HepG2 (cell line): ENCODE results near the gene CDHR4. TPM values are rescaled to one million over a fixed set of nuclear protein-coding genes. Genes with fewer than 3 reads are reported as not detected.
A peak's percentile ranks its signal among the peaks of the same experiment; 100 is the strongest.

ENCODE experiments used
- ATAC-seq: fragments of 200-7000 bp; cut with Tn5 transposase; 3 replicates; pipeline ENCODE4 v1.9.1; 2020; ENCODE audit warnings: mild to moderate bottlenecking, moderate library complexity
- BruUV-seq: library from RNA; stranded (reverse); fragments of 400-500 nt; replicated peaks from 2 replicates; lab custom pipeline; 2021; lab: Mats Ljungman, UMichigan
- CTCF ChIA-PET: fragments of 300-600 bp; formaldehyde crosslinking; extraction: SDS; loops from one replicate; lab custom pipeline; 2021; ENCODE audit warnings: low total read pairs, inconsistent platforms, low intra/inter-chr PET ratio; lab: Yijun Ruan, JAX
- POLR2A ChIA-PET: fragments of 350-600 bp; sonication (Branson Sonifier 250); formaldehyde crosslinking; loops from one replicate; lab custom pipeline; 2020; ENCODE audit warnings: antibody characterized with exemption, inconsistent platforms; lab: Yijun Ruan, JAX
- DNase-seq: peaks from one replicate; pipeline ENCODE4 v3.0.0-alpha.2; 2015; ENCODE audit warnings: low spot score
- FAIRE-seq: peaks from 3 replicates; lab custom pipeline; 2011; peaks lifted over from hg19 to GRCh38; lab: Jason Lieb, UNC
- H2AFZ ChIP-seq: one replicate; pipeline ENCODE4 v1.6.1; 2011; ENCODE audit warnings: low read length, inconsistent platforms
- H3K27ac ChIP-seq: fragments of 300-600 bp; 3 replicates; pipeline ENCODE4 v1.8.0; 2011; ENCODE audit warnings: mixed run types, mild to moderate bottlenecking, mixed read lengths, low read length, inconsistent platforms; ENCODE audit not compliant: insufficient read depth; ENCODE audit errors: extremely low read length
- H3K27me3 ChIP-seq, 2 experiments: fragments of 200-600 bp in 1 of 2; 2 replicates in 1 of 2; 3 replicates in 1 of 2; pipeline versions ENCODE4 v1.6.0 to v1.8.0; 2011; ENCODE audit warnings: low read length in 2 of 2, mild to moderate bottlenecking in 2 of 2, moderate library complexity in 2 of 2, inconsistent platforms in 1 of 2; ENCODE audit not compliant: insufficient read depth in 2 of 2, control insufficient read depth in 1 of 2
- H3K36me3 ChIP-seq, 2 experiments: fragments of 200-600 bp in 1 of 2; replicated peaks in 1 of 2; 2 replicates in 1 of 2; 3 replicates in 1 of 2; pipeline versions ENCODE4 v1.5.1 to v1.8.0; 2011; ENCODE audit warnings: low read length in 2 of 2, inconsistent platforms in 1 of 2; ENCODE audit not compliant: insufficient read depth in 2 of 2, control insufficient read depth in 1 of 2
- H3K4me1 ChIP-seq: 2 replicates; pipeline ENCODE4 v1.5.1; 2012; ENCODE audit warnings: low read length, inconsistent platforms; ENCODE audit not compliant: insufficient read depth
- H3K4me2 ChIP-seq: 2 replicates; pipeline ENCODE4 v1.6.0; 2011; ENCODE audit warnings: low read depth, low read length, inconsistent platforms
- H3K4me3 ChIP-seq, 3 experiments: fragments of 200-600 bp in 1 of 3; sonication (generic), shearing (Covaris generic) in 1 of 3; replicated peaks in 1 of 3; 2 replicates each; pipeline ENCODE4 v1.5.1; 2011 to 2016; ENCODE audit warnings: low read length in 3 of 3, inconsistent platforms in 2 of 3, low read depth in 2 of 3, mild to moderate bottlenecking in 2 of 3, control low read depth in 1 of 3, mixed read lengths in 1 of 3; ENCODE audit not compliant: insufficient read depth in 1 of 3
- H3K79me2 ChIP-seq: one replicate; pipeline ENCODE4 v1.6.1; 2011; ENCODE audit warnings: low read length, inconsistent platforms; ENCODE audit not compliant: insufficient read depth
- H3K9ac ChIP-seq: 2 replicates; pipeline ENCODE4 v1.6.0; 2011; ENCODE audit warnings: mild to moderate bottlenecking, low read depth, low read length, inconsistent platforms; ENCODE audit not compliant: insufficient read depth
- H3K9me3 ChIP-seq: 2 replicates; pipeline ENCODE4 v1.5.1; 2012; ENCODE audit warnings: mild to moderate bottlenecking, low read length
- H4K20me1 ChIP-seq: 2 replicates; pipeline ENCODE4 v1.6.0; 2011; ENCODE audit warnings: inconsistent platforms, mild to moderate bottlenecking, low read length, moderate library complexity; ENCODE audit not compliant: insufficient read depth
- HNF4A ChIP-seq: sonication (generic); formaldehyde crosslinking; IDR thresholded peaks from 2 replicates; pipeline ENCODE4 v1.4.0; 2020; ENCODE audit warnings: missing genetic modification reagents
- NR2F1 ChIP-seq, 2 experiments: fragments of 450-650 bp in 1 of 2; formaldehyde crosslinking in 1 of 2; IDR thresholded peaks; 2 replicates each; pipeline versions ENCODE4 v1.5.0 to v1.6.1; 2016 to 2020; ENCODE audit warnings: mild to moderate bottlenecking in 1 of 2, missing compliant biosample characterization in 1 of 2, missing genetic modification reagents in 1 of 2, moderate library complexity in 1 of 2
- RARA ChIP-seq: IDR thresholded peaks from 2 replicates; pipeline ENCODE4 v1.6.1; 2016; ENCODE audit warnings: missing genetic modification reagents, missing compliant biosample characterization
- RXRB ChIP-seq: IDR thresholded peaks from 2 replicates; pipeline ENCODE4 v1.6.1; 2016; ENCODE audit warnings: borderline replicate concordance, missing genetic modification reagents, missing compliant biosample characterization
- SRSF4 ChIP-seq: fragments of 200-400 bp; formaldehyde crosslinking; IDR thresholded peaks from one replicate; pipeline ENCODE4 v1.6.1; 2018; ENCODE audit warnings: mild to moderate bottlenecking, low read depth, low read length, moderate library complexity; ENCODE audit not compliant: poor library complexity, severe bottlenecking
- ZNF263 ChIP-seq: sonication (generic); formaldehyde crosslinking; IDR thresholded peaks from 2 replicates; pipeline ENCODE4 v1.4.0; 2020; ENCODE audit warnings: missing genetic modification reagents
- WGBS: methylation state at CpG from one replicate; pipeline ENCODE4 v1.1.6; 2017; ENCODE audit warnings: low lambda C conversion rate; 5-methylcytosine and 5-hydroxymethylcytosine counted together
- in situ Hi-C: cut with HindIII; loops from 2 replicates; pipeline ENCODE4 v1.10.0; 2017; ENCODE audit warnings: low pct_unique_long_range_greater_than_20kb; ENCODE audit not compliant: extremely low pct_ligation_motif_present
- intact Hi-C: fragments of 100-400 bp; cut with micrococcal nuclease; formaldehyde crosslinking; loops from one replicate; pipeline ENCODE4 v1.10.0; 2022; ENCODE audit not compliant: unreplicated experiment
- polyA plus RNA-seq, 8 experiments: library from polyadenylated mRNA; depleted of rRNA in 3 of 8; stranded (reverse) in 7 of 8; unstranded in 1 of 8; fragments of >200 nt; fragmentation: Illumina TruSeq in 4 of 8; extraction: Trizol in 4 of 8; gene quantifications; 2 replicates each; pipeline versions ENCODE4 v1.2.1 to v1.2.3, GENCODE V29; 2011 to 2016; ENCODE audit warnings: low read depth in 4 of 8, missing spikeins in 1 of 8, mixed read lengths in 1 of 8; ENCODE audit not compliant: insufficient read depth in 1 of 8
- total RNA-seq, 5 experiments: library from RNA; depleted of rRNA; stranded (reverse); fragments of >200 nt; fragmentation: Illumina TruSeq; extraction: Trizol; gene quantifications; 2 replicates each; pipeline ENCODE4 v1.2.3, GENCODE V29; 2016; ENCODE audit warnings: low read depth in 1 of 5
- TF ChIP-seq, protein P1 (sequence below): sonication (generic); formaldehyde crosslinking; IDR thresholded peaks from 2 replicates; pipeline ENCODE4 v1.4.0; 2020; ENCODE audit warnings: missing genetic modification reagents, borderline replicate concordance
- TF ChIP-seq, protein P2 (sequence below): sonication (generic); formaldehyde crosslinking; IDR thresholded peaks from 2 replicates; pipeline ENCODE4 v1.5.1; 2020; ENCODE audit warnings: missing genetic modification reagents, mild to moderate bottlenecking, borderline replicate concordance

CDHR4 gene
- total and polyA plus RNA-seq, 2 of the 13 experiments (the other 11 are each of a cell fraction or from before 2014, with no cell fraction given) = 0.21 TPM; not detected in 1

DNA sequence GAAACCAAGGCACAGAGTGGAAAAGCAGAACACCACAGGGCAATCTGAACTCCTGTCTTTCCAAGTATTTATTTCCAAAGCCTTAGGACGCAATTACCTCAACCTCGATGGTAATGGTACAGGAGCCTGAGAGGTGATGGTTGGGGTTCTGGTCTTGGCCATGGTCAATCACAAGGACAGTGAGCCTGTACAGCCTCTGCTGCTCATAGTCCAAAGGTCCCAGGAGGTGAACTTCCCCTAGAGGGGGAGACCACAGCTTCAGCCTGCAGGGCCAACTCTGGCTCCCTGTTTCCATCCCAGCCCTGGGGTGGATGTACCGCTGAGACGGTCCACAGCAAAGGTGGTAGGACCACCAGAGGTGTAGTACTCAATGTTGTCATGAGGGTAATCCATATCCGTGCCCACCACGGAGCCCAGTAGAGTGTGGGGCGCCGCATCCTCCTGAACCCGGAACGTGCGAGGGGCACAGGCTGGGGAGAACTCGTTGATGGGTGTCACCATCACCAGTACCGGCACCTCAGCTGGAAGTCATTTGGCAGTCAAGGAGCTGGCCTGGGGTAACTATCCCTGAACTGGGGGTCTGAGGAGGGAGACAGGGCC lies 6.1 kb downstream of the CDHR4 start:
- BruUV-seq = no TSS peak
- no peaks in the 10 kb centered on the region for H3K9me3 ChIP-seq
- no peak for FAIRE-seq
- ChIA-PET CTCF (no interaction called here), POLR2A (no interaction called here)
- H3K36me3 ChIP-seq = no peaks in the 10 kb centered on the region
- H3K27ac ChIP-seq = no peak overlapping the region
- H4K20me1 ChIP-seq = no peaks in the 10 kb centered on the region
- no peak for ATAC-seq
- DNase-seq = no peak
- in situ Hi-C loops = no loop called here
- no peak overlapping the region for H3K4me3 ChIP-seq
- WGBS = 74% methylated on average over 8 of the region's 13 CpGs
- H3K79me2 ChIP-seq = no peaks in the 10 kb centered on the region
- intact Hi-C loops = no loop called here
- TF ChIP-seq NR2F1 (CRISPR knock-in tag; IDR thresholded peaks at IDR 0.05) (peak in 1 of 2 experiments; percentile 29; a peak in 1 of 4 replicates), RARA (CRISPR knock-in tag) (peak; percentile 58), ZNF263 (CRISPR knock-in tag) (no peak), SRSF4 (no peak), HNF4A (CRISPR knock-in tag) (peak; percentile 58), RXRB (peak; percentile 24; the same call in 1 of the 2 replicates)
- TF ChIP-seq, protein P1, sequence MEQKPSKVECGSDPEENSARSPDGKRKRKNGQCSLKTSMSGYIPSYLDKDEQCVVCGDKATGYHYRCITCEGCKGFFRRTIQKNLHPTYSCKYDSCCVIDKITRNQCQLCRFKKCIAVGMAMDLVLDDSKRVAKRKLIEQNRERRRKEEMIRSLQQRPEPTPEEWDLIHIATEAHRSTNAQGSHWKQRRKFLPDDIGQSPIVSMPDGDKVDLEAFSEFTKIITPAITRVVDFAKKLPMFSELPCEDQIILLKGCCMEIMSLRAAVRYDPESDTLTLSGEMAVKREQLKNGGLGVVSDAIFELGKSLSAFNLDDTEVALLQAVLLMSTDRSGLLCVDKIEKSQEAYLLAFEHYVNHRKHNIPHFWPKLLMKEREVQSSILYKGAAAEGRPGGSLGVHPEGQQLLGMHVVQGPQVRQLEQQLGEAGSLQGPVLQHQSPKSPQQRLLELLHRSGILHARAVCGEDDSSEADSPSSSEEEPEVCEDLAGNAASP (CRISPR knock-in tag) = peak; percentile 77; the same call in 1 of the 2 replicates
- TF ChIP-seq, protein P2, sequence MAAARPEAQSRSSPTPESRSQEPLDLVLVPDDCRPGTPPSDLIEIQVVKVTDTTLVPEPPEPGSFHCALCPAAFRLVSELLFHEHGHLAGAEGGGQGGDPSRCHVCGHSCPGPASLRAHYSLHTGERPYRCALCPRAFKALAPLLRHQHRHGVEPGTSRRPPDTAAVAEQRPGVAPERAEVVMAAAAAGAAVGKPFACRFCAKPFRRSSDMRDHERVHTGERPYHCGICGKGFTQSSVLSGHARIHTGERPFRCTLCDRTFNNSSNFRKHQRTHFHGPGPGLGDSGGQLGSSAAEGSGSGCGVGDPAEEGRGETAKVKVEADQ = no peak
- peaks cover 38% of the 10 kb centered on the region for H3K4me1 ChIP-seq
- H3K4me2 ChIP-seq = no peak overlapping the region
- no peak overlapping the region for H3K9ac ChIP-seq
- no peak overlapping the region for H2AFZ ChIP-seq
- peaks cover 0 to 1% of the 10 kb centered on the region in 2 experiments; a peak in 1 of 5 replicates for H3K27me3 ChIP-seq
